Amygdala (tissue), 56 donors: ENCODE results near the gene ZNF579.
"Not testable (repeated sequence)": the region's sequence is repeated elsewhere in the genome, so short reads cannot be mapped to it uniquely, and the experiment has no call there.

ENCODE experiments used
- DNase-seq, 56 donors: peaks; one replicate each; lab custom pipeline; 2025; lab: John Stamatoyannopoulos, UW

ZNF579 gene

DNA sequence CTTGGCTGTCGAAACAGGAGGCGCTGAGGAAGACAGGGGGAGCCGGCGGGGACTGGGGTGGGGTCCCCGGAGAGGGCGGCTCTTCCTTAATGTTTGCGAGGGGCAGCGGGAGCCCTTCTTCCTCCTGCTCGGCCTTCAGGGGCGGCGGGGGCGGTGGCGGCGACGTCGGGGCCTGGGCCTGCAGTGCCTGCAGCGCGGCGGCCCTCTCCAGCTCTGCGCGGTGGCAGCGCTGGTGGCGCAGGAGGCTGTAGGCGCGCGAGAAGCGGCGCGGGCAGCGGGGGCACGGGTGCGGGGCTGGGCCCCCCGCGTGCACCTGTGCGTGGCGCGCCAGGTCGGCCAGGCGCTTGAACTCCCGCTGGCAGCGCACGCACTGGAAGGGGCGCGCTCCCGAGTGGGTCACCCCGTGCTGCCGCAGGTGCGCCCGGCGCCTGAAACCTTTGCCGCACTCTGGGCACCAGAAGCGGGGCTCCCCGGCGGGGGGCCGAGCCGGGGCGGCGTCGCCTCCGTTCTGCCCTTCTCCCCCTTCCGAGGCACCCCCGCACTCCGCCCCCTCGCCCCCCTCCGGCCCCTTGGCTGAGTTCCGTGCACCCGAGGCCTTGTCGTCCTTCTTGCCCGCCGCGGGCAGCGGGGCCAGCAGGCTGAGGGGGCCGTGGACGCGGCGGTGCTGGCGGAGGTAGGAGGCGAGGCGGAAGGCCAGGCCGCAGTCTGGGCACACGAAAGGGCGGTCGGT, 2.5 kb downstream of the ZNF579 start:
- DNase-seq: no peak

DNA sequence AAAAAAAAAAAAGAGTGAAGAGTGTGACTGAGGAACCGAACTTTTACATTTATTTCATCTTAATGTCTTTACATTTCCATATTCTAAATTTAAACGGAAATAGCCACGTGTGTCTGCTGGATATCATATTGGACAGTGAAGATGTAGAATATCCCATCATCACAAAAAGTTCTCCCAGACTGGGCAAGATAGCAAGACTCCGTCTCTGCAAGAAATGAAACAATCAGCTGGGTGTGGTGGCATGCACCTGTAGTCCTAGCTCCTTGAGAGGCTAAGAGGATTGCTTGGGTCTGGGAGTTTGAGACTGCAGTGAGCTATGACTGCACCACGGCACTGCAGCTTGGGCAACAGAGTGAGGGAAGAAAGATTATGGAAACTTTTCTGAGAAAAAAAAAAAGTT, 3.9 kb downstream of the ZNF579 start:
- no peak for DNase-seq

DNA sequence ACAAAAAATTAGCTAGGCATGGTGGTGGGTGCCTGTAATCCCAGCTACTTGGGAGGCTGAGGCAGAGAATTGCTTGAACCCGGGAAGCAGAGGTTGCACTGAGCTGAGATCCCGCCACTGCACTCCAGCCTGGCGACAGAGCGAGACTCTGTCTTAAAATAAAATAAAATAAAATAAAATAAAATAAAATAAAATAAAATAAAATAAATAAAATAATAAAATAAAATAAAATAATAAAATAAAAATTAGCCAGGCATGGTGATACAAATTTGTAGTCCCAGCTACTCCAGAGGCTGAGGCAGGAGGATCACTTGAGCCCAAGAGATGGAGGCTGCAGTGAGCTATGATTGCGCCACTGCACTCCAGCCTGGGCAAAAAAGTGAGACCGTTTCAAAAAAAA, 6.7 kb downstream of the ZNF579 start:
- not testable (repeated sequence) for DNase-seq

DNA sequence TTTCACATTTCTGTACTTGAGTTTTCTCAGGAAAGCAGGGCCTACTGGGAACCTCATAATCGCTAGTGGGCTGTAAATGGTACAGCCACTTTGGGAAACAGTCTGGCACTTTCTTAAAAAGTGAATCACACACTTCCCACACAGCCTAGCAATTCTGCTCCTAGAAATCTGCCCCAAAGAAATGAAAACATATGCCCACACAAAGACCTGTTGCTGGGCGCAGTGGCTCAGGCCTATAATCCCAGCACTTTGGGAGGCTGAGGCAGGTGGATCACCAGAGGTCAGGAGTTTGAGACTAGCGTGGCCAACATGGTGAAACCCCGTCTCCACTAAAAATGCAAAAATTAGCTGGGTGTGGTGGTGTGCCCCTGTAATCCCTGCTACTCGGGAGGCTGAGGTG, 11.2 kb downstream of the ZNF579 start:
- DNase-seq: not testable (repeated sequence)

DNA sequence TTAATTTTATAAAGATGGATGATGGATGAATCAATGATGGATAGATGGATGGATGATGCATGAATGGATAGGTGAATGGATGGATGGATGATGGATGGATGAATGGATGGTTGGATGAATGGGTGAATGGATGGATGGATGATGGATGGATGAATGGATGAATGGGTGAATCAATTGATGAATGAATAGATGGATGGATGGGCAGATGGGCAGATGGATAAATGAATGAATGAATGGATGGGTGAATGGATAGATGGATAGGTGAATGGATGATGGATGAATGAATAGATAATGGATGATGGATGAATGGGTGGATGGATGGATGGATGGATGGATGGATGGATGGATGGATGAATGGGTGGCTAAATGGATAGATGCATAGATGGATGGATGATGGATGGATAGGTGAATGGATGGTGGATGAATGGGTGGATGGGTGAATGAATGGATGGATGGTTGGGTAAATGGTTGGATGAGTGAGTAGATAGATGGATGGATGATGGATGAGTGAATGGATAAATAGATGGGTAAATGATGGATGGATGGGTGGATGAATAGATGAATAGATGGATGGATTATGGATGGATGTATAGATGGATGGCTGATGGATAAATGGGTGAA, 12.8 kb downstream of the ZNF579 start:
- DNase-seq: no peak

DNA sequence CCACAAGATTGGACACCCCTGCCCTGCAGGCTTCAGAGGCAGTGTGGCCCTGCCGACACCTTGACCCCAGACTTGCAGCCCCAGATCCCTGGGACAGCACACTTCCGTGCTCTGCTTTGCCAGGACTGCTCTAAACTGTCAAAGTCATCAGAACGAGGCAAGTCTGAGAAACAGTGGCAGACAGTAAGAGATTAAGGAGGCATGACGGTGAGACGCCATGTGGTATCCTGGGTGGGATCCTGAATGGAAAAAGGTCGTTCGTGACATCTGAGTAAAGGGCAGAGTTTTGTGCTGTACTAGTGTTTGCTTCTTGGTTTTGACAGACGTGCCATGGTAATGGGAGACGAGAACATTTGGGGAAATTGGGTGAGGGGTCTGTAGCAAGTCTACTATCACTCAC, 13.8 kb downstream of the ZNF579 start:
- no peak for DNase-seq

DNA sequence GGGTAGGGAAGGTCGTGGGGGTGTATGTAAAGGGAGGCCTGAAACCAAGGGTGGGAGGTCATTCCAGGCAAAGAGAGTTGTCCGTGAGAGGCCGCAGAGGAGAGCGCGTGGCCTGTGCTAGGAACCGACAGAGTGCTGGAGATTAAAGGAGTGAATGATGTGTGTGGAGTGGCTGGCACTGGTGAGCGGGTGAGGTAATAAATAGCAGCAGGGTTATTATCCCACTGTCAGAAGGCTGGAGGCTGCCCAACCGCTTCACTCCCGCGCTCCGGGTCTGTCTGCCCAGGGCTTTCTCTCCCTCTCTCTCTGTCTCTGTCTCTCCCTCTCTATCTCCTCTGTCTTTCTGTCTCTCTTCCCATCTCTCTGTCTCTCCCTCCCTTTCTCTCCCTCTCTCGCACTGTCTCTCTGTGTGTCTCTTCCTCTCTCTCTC, 17.4 kb downstream of the ZNF579 start:
- DNase-seq: no peak

DNA sequence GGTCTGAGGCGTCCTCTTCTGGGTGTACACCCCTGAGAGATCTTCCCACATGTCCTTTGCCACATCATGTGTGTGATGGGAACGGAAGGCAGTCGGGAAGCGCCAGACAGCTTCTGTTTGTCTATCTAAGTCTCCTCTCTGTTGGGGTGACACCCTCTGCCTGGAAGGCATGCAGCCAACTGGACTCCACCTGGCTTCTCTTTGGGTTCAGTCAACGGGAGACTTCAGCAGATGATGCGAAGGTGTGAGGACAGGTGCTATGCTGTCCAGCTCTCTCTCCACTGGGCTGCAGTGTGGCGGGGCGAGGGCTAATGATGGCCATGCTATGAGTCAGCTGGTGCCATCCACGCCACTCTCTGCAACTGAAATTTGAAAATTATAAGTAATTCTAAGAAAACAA, 21.0 kb downstream of the ZNF579 start:
- DNase-seq: no peak

DNA sequence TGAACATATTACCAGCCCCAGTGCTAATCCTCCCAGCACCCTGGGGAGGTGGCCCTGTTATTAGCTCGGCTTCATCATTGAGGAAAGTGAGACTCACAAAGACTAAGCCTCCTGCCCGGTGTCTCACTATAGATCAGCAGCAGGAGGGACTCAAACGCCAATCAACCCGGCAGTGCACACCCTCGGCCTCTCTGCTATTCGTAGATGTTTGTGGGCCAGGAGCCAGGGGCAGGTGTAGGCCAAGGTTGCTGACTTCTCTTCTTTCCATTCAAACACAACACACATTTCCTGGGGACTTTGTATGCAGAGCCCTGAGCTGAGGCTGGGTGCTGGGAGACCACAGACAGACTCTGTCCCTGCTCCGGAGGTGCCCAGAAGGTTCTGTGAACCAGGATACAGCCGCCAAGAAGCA, 25.9 kb downstream of the ZNF579 start:
- DNase-seq: no peak

DNA sequence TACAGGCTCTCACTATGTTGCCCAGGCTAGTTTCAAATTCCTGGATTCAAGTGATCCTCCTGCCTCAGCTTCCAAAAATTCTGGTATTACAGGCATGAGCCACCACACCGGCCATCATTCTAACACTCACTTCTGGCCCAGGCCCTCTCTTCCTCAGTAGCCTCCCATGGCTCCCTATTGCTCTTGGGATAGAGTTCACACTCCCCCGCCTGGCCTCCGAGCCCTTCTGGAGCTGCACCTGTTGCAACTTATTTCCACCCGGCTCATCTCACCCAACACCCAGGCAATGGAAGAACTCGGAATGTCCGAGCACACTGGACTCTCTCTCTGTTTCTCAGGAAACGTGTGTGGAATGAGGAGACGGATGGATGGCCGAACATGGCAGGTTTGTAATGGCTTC, 26.3 kb downstream of the ZNF579 start:
- no peak for DNase-seq

DNA sequence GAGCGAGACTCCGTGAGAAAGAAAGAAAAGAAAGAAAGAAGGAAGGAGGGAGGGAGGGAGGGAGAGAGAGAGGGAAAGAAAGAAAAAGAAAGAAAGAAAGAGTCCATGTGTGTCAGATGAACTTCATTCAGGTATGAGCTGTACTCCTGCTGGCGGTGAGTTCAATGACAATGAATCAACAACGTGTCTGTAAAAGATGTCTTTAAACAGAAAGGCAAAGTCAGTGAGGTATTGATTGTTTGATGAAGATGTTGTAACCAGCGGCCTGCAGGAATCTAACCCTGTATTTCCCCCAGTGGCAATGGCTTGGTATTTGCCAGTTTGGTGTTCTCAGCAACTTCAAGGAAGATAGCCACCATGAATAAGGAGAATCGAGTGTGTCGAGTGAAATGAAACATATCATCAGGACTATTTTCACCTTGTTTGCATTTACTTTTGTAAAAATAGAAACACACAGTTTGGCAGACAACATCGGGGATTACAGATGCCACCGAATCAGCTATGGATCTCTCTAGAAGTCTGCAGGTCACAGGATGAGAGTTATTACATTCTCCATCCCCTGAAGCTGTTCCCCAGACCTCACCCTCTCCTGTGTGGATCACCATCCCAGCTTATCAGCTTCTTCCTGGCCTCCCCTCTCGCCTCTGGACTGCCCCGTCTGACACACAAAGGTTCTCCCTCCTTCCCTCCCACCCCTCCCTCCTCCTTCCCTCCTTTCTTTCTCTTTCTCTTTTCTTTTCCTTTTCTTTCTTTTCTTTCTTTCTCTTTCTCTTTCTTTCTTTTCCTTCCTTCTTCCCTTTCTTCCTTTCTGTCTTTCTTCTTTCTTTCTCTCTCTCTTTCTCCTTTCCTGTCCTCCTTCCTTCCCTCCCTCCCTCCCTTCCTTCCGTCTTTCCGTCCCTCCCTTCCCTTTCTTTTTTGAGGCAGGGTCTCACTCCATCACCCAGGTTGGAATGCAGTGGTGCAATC, 27.1 kb downstream of the ZNF579 start:
- no peak for DNase-seq

DNA sequence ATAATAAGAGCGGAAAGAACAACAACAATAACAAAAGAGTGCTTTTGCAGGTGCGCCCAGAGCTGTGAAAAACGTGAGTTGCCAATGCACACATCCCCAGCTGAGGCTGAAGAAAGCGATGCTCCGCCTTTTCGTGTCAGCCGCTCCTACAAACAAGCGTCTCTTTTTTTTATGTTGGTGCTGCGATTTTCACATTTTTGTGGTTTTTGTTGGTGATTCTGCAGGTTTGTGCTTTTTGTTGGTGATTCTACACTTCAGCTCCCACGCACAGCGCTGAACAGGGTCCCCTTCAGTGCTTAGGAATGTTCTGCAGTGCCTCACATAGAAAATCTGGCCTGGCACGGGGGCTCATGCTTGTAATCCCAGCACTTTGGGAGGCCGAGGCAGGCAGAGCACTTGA, 28.0 kb downstream of the ZNF579 start:
- DNase-seq: no peak

DNA sequence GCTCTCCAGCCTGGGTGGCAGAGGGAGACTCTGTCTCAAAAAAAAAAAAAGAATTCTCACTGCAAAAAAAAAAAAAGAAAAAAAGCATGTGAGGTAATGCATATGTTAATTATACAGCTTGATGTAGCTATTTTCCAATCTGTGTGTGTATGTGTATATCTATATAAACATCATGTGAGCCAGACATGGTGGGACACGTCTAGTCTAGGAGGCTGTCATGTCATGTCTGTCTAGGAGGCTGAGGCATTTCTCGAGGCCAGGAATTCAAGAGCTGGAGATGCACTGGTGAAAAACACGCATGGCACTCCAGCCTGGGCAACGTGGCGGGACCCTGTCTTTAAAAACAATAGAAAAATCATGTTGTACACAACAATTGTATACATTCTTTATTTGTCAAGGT, 28.4 kb downstream of the ZNF579 start:
- DNase-seq: no peak

DNA sequence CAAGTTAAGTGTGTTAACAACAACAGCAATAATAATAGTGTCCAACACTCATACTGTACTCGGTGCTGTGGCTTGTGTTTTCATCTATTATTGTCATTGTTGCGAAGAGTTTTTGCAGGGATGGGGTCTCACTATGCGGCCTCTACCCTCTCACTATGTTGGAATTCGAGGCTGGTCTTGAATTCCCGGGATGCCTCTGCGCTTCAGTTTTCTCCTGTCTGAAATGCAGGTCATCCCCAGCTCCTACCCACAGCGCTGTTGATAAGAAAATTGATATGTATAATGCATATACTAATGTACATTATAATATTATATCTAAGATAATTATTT, 30.4 kb downstream of the ZNF579 start:
- DNase-seq: no peak

DNA sequence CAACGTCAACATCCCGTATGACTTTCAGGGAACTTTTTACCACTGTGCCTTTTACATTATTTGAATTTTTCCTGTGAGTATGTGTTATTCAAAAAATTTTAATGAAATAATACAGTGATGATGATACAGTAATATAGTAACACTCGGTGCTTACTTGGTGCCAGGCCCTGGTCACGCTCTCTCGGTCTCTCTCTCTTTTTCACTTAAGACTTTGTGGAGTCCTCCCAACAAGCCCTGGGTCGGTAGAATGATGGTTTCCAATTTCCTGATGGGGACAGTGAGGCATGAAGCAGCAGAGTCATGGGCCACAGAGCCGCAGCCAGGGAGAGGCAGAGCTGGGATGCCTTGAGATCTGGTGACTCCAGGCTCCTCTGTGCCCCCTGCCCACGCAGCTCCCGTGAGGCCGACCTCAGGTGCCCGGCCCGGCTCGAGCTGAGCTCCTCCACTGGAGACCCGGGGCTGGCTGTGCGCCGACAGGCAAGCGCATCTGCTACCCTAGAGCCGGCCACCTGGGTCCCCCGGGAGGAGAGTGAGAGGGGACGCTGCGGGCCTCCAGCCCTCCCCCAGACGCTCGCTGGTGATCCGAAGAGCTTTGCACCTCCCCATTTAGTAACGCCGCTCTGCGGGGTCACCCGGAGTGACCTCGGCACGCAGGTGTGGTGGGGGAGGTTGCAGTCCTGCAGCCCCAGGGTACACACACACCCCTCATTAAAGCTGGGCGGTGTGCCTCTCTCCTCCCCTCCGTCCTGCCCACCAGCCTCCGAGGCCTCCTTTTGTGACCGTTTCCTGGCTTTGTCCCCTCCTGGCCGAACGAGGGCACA, 30.9 kb downstream of the ZNF579 start:
- no peak for DNase-seq

DNA sequence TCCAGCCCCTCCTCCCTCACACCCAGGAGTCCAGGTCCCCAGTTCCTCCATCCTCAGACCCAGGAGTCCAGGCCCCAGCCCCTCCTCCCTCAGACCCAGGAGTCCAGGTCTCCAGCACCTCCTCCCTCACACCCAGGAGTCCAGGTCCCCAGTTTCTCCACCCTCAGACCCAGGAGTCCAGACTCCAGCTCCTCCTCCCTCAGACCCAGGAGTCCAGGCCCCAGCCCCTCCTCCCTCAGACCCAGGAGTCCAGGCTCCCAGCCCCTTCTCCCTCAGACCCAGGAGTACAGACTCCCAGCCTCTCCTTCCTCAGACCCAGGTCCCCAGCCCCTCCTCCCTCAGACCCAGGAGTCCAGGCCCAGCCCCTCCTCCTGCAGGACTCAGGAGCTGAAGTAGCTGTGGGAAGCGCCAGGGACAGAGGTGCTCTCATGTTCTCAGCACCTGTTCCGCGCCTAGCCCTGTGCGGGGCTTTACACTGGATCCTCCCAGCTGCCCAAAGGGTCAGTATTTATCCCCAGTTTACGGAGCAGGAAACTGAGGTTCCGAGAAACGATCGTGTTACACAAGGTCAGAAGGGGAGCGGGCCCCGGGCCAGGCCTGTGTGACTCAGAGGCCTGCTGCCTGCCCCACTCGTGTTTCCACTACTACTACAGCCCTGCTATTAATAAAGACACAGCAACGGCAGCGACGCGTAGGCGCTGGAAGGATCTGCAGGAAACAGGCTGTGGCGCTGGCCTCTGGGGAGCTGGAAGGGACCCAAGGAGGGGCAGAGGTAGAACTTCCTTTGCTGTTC, 33.6 kb downstream of the ZNF579 start:
- peak in 7 of 56 donors; percentile 1 to 34 (median 9) for DNase-seq

DNA sequence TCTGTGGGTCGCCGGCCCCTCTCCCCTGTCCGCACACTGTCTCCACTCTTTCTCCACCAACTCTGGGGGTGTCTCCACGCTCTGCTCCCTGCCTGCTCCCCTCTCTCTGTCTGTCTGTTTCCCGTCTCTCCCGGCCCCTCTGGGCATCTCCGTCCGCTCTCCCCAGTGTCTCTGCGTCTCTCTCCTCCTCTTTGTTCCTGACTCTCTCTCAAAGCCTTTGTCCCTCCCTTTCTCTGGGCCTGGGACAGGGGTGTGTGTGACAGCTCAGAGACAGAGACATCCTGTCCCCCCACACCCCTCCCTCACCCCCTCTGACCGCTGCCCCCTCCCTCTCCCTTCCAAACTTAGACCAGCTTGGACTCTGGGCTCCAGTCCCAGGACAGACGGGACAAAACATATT, 34.6 kb downstream of the ZNF579 start:
- no peak for DNase-seq

DNA sequence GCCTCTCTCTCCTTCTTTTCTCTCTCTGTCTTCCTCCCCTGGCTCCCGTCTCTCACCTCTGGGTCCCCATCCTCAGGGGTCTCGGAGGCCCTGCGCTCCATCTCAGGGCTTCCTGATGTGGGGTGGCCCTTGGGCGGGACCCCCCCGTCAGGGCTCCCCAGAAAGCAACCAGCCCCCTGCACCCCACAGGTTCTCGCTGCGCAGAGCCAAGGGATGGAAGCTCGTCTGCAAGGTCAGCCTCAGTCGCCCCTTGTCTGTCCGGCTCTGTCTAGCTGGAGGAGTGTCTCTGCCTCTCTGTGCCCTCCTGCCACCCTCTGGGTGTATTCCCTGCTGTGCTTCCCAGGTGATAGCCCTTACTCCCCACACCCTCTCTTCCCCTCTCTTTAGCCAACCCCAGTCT, 35.2 kb downstream of the ZNF579 start, which contains the start of gene SBK3:
Gene SBK3 (minus strand): TSS at position 101 of the 400 bp plus-strand sequence. CDS start 0 bp downstream, at position 101.
- DNase-seq: no peak

DNA sequence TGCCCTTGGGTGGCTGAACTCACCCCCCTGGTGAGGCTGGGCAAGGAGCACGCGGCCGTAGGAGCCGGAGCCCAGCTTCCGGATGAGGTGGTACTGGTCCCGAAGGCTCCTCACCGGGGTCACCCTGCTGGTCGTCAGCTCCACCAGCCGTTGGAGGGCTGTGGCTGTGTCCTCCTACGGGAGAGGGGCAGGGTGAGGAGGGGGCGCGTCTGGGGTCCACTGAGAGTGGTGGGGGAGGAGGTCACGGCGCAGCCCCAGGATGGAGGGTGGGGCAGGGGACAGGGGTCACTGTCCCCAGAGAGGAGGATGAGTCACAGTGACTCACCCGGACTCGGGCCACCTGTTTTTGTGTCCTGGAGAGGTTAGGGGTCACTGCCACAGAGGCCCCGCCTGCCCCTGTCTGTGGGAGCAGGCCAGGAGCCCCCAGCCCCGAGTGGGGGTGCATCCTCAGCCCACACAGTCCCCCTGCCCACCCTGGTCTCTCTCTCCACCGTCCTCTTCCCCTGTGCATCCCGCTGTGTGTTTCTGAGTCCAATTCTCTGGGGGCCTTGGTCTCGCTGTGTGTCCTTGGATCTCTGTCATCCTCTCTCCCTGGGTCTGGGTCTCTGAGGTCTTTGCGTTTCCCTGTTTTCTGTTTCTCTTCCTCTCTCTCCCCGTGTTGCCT, 35.7 kb downstream of the ZNF579 start:
- no peak for DNase-seq
